Measurements from ENCODE around the gene EOGT. TPM values are rescaled to one million over a fixed set of nuclear protein-coding genes. Genes with fewer than 3 reads are reported as not detected.

The EOGT gene
- total RNA-seq, 4 donors from 2014 or later = 13.3 to 25.2 (median 20.1) TPM

DNA sequence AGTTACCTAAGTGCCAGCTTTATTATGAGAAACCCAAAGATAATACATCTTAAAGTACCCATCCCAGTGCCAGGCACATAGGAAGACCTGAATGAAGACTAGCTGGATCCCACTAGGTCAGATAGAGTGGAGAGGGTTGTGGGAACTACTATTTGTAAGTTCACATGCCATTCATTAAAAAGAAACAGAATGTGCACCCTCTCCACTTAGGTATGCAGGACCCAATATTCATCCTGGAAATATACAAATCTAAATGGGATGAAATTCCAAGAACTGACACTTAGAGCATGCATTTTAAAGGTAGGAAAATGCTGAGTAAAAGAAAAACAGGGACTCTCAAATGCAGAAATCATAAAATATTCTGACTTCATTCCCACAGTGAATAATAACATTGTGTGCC lies 14.3 kb downstream of the EOGT start:
- H3K4me3 ChIP-seq = no peak overlapping the region
- H3K27ac ChIP-seq = no peak overlapping the region
- no peaks in the 10 kb centered on the region for H3K4me1 ChIP-seq
- intact Hi-C loops (cut with DNase I; ENCODE audit: low total_unique reads) (no loop called here), in situ Hi-C loops (cut with MboI; ENCODE audit: low sequenced_read_pairs in 4 of 4) (no loop called here)
- no peak for ATAC-seq
- no peak for DNase-seq
- TF ChIP-seq, protein P1, sequence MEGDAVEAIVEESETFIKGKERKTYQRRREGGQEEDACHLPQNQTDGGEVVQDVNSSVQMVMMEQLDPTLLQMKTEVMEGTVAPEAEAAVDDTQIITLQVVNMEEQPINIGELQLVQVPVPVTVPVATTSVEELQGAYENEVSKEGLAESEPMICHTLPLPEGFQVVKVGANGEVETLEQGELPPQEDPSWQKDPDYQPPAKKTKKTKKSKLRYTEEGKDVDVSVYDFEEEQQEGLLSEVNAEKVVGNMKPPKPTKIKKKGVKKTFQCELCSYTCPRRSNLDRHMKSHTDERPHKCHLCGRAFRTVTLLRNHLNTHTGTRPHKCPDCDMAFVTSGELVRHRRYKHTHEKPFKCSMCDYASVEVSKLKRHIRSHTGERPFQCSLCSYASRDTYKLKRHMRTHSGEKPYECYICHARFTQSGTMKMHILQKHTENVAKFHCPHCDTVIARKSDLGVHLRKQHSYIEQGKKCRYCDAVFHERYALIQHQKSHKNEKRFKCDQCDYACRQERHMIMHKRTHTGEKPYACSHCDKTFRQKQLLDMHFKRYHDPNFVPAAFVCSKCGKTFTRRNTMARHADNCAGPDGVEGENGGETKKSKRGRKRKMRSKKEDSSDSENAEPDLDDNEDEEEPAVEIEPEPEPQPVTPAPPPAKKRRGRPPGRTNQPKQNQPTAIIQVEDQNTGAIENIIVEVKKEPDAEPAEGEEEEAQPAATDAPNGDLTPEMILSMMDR (IDR thresholded peaks at IDR 0.05 in 4 of 5, conservative IDR thresholded peaks at IDR 0.05 in 1 of 5) = no peak
- no peak for TF ChIP-seq POLR2A (IDR thresholded peaks at IDR 0.05)
- no peaks in the 10 kb centered on the region for H3K27me3 ChIP-seq
- no peaks in the 10 kb centered on the region for H3K9me3 ChIP-seq
- H3K36me3 ChIP-seq = peaks cover 0 to 76% of the 10 kb centered on the region in 2 donors

DNA sequence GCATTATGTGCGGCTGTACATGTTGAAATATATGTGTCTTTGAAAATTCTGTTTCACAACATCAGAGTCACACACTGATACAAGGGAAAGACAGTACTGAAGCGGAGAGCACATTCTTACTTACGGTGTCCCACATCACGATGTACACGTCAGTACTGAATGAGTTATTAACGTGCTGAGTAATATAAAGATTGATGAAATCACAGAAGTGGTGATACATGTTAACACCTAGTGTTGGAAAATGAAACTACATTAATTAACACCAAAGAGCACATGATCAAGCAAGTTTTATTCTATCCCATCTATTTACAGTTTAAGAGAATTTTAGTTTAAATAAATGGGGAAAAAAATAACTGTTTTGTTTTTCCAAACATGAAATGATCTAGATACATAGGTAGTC lies 15.6 kb downstream of the EOGT start:
- no peak for ATAC-seq
- in situ Hi-C loops (cut with MboI; ENCODE audit: low sequenced_read_pairs in 4 of 4) (no loop called here), intact Hi-C loops (cut with DNase I; ENCODE audit: low total_unique reads) (no loop called here)
- no peaks in the 10 kb centered on the region for H3K27me3 ChIP-seq
- peaks cover 0 to 76% of the 10 kb centered on the region in 2 donors for H3K36me3 ChIP-seq
- no peaks in the 10 kb centered on the region for H3K9me3 ChIP-seq
- no peak for DNase-seq
- H3K4me3 ChIP-seq = no peak overlapping the region
- H3K27ac ChIP-seq = no peak overlapping the region
- no peaks in the 10 kb centered on the region for H3K4me1 ChIP-seq
- TF ChIP-seq, protein P1 (IDR thresholded peaks at IDR 0.05 in 4 of 5, conservative IDR thresholded peaks at IDR 0.05 in 1 of 5) = no peak
- TF ChIP-seq POLR2A (IDR thresholded peaks at IDR 0.05) = no peak

DNA sequence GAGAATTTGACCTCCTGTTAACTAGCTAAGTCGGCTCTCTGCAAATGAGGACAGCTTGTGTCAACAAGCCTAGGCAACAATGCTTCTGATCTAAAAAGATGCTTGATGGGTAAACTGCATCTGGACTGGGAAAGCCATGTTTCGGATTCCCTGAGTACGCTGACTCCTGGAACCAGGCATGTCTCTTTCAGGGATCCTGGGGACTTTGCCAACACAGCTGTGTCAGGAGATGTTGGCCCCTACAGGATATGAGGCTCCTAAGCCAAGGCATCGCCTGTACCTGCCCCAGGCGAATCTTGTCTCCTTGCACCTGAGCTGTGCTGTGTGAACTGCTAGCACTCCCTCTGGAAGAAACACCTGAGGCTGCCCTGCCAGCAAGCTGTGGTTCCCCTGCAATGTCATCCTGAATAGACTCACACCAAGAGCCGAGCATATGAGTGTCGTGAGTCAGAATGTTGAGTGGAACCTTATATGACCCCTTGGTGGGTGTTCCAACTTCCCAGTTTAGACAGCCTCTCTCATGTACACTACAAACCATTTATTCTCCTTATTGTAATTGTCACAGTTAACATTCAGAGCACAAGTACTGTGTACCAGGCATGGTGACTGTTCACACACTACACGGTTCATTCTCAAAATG lies 17.0 kb downstream of the EOGT start:
- TF ChIP-seq, protein P1 (IDR thresholded peaks at IDR 0.05 in 4 of 5, conservative IDR thresholded peaks at IDR 0.05 in 1 of 5) = no peak
- no peak for TF ChIP-seq POLR2A (IDR thresholded peaks at IDR 0.05)
- Histone ChIP-seq H3K9me3 (no peaks in the 10 kb centered on the region), H3K4me1 (no peaks in the 10 kb centered on the region), H3K4me3 (no peak overlapping the region), H3K27ac (no peak overlapping the region), H3K27me3 (no peaks in the 10 kb centered on the region), H3K36me3 (peaks cover 0 to 66% of the 10 kb centered on the region in 2 donors)
- in situ Hi-C loops (cut with MboI; ENCODE audit: low sequenced_read_pairs in 4 of 4) (no loop called here), intact Hi-C loops (cut with DNase I; ENCODE audit: low total_unique reads) (no loop called here)
- ATAC-seq = peak in 1 of 2 donors; percentile 84
- DNase-seq = peak in 1 of 2 donors; percentile 24

DNA sequence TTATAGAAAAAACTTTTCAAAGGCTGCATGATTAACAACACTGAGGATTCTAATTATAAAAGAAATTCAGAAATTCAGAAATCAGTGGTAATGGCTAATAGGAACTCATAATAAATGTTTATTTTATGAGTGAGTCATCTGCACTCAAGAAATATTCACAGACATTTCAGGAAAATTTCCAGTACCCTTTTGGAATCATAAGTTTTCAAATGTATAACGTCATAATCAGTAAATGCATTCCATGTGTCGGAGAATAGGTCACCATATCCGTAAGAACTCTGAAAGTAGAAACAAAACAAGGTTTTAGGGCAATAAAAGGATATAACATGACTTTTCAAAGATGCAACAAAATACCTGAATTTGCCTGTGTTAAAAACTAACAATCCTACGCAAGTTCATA lies 24.7 kb downstream of the EOGT start:
- H3K9me3 ChIP-seq = no peaks in the 10 kb centered on the region
- H3K36me3 ChIP-seq = peaks cover 0 to 70% of the 10 kb centered on the region in 2 donors
- H3K4me1 ChIP-seq = no peaks in the 10 kb centered on the region
- H3K27ac ChIP-seq = no peak overlapping the region
- no peak for TF ChIP-seq POLR2A (IDR thresholded peaks at IDR 0.05)
- TF ChIP-seq, protein P1 (IDR thresholded peaks at IDR 0.05 in 4 of 5, conservative IDR thresholded peaks at IDR 0.05 in 1 of 5) = no peak
- intact Hi-C loops (cut with DNase I; ENCODE audit: low total_unique reads) = no loop called here
- ATAC-seq (no peak), DNase-seq (no peak)
- no peaks in the 10 kb centered on the region for H3K27me3 ChIP-seq
- in situ Hi-C loops (cut with MboI; ENCODE audit: low sequenced_read_pairs in 4 of 4) = no loop called here
- H3K4me3 ChIP-seq = no peak overlapping the region

DNA sequence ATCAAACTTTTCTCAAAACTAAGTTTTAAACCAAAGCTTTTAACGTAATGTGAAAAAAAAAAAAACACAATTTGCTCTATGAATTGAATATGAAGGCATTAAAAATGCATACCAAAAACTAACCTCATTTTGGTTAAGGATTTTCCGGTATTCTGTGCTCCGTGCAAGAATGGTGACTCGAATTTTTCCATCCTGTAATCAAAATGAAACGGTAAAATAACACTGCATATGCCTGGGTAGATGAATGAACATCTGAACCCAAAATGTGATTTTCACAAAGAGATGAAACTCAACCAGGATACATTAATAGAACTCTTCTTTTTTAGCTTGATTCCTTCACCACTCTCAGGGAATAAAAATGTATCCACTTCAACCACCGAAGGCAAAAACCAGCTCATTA lies 26.2 kb downstream of the EOGT start:
- Histone ChIP-seq H3K9me3 (no peaks in the 10 kb centered on the region), H3K27me3 (no peaks in the 10 kb centered on the region), H3K36me3 (peaks cover 0 to 72% of the 10 kb centered on the region in 2 donors), H3K4me3 (no peak overlapping the region), H3K27ac (no peak overlapping the region), H3K4me1 (no peaks in the 10 kb centered on the region)
- DNase-seq = no peak
- no peak for ATAC-seq
- in situ Hi-C loops (cut with MboI; ENCODE audit: low sequenced_read_pairs in 4 of 4) (no loop called here), intact Hi-C loops (cut with DNase I; ENCODE audit: low total_unique reads) (no loop called here)
- TF ChIP-seq, protein P1 (IDR thresholded peaks at IDR 0.05 in 4 of 5, conservative IDR thresholded peaks at IDR 0.05 in 1 of 5) = no peak
- no peak for TF ChIP-seq POLR2A (IDR thresholded peaks at IDR 0.05)
